GM21515 (cell line): Measurements from ENCODE around the gene ACP6.

Source experiments
- ATAC-seq: cut with Tn5 transposase; IDR thresholded peaks from one replicate; pipeline ENCODE4 v1.9.1; 2021; ENCODE audit not compliant: unreplicated experiment

Gene ACP6

DNA sequence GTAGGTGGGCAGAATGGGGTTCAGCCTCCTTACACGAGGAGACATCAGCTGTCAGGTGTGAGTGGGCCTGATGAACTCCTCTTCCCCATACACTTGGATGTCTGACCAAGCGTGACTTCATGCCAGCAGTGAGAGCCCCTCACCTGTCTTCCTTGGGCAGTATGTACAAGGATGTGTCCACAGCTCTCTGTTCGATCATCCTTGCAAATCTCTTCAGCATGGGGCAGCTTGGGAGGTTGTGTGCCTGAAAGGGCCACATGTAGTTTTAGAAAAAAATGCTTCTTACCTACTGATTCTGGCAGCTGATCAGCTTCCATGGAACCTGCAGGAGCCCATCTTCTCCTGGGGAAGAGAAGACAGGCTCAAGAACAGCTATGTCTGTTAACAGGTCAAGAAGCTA, 18.0 kb downstream of the ACP6 start:
- ATAC-seq = no peak

DNA sequence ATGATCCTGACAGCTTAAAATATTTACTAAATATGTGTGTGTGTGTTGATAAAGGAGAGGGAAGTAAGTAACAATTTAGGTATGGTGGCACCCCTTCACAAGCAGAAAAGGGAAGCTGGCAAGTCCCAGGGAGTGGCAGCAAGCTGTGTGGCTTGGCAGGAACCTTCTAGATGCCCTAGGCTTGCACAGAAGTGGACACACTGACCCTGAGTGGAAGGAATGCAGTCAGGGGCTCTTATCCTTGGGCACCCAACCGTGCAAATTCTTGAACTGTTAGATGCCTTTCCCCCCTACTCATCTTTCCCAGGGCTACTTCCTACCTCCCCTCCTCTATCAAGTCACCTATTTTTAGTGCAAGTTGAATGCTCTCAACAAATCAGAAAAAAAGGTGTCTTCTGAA, 18.9 kb downstream of the ACP6 start:
- ATAC-seq = no peak

DNA sequence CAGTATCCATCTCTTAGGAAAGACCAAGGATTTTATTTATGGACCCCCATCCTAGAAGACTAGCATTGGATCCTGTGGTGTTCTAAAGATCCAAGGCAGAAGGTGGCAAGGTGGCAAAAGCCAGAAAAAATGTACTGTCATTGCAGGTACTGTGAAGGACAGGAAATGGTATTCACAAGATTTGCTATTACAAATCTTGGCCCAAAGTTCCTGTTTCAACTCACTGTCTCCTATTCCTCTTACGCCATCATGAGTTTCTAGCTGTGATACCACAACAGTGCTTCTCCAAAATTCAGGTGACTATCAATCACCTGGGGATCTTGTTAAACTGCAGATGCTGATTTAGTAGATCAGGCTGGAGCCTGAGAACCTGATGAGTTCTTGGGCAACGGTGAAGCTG, 21.4 kb downstream of the ACP6 start:
- ATAC-seq = no peak

DNA sequence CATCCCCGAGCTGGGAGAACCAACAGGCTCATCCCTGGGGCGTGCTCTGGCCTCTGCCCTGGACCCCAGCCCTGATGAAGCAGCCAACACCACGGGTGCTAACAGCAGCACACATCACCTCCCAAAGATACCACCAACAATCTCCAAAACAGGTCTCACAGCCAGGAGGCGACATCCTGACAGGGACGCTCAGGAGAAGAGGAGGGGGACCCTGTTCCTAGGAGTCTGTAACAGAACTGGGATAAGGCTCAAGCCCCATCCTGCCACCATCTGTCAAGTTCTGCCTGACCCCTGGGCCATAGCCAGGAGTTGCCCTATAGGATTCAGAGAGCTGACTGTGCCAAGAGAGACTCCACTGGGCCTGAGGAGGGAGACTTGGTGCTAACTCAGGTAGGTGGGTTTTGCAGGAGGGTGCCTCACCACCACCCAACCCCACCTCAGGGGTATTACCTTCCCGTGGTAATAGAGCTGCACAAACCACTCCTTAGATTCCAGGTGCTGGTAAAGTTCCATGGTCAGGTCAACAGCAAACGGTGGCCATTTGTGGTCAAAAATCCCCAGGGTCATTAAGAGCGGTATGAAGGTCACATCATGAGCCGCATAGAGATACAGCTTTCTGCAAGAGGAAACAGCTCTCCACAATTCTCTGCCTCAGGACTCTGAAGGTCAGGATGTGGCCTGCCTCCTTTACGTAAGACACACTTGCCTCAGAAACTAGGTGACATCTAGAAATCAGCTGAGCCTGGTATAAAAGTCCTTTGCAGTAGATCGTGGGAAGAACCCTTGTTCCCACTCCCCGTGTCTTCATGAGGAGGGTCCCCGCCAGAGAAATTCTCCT, 22.3 kb downstream of the ACP6 start:
- ATAC-seq = no peak

DNA sequence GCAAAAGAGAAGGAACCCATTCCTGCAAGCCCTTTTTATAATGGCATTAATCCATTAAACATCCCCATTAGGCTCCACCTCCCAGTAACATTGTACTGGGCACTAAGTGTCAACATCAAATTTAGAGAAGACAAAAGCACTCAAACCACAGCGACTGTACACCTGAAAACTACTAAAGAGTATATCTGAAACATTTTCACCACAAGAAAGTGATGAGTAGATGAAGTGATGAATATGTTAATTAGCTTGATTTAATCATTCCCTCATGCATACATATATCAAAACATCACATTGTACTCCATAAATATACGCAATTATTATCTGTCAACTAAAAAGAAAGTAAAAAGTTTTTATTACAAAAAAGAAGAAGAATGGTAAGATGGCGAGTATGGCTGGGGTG, 26.4 kb downstream of the ACP6 start:
- no peak for ATAC-seq

DNA sequence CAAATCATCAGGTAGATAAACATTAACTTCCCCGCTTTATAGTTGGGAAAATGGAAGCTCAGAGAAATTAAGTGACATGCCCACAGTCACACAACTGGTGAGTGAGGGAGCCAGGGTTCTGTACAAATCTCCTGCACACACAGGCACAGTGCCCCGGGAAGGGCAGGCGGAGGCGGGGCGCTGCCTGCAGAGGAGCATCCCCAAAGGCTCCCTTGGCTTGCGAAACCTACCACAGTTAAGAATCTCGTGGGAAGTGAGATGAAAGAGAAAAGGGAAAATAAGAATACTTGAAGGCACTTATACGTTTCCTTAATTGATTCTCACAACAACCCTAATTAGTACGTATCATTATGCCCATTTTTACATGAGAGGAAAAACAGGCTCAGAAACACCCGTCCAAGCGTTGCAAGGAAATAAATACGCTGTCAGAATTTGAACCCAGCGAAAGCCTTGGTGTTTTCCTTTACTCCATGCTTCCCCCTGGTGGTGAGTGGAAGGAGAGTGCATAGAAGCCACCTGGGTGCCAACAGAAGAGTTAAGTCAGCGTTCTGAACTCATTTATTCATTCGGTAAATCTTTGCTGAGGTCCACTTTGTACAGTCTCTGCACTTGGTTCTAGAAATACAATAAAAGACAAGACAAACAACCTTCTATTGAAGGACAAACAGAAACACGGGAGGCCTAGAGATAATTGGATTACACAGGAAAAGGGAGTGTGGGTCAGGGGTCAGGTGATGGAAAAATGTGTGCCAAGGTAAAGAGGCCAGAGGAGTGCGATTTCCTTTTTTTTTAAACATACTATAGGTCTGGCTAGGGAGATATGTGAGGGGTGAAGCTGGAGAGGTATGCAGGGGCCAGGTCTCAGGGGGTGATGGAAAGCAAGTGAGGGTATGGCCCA, 28.4 kb downstream of the ACP6 start:
- ATAC-seq = no peak

DNA sequence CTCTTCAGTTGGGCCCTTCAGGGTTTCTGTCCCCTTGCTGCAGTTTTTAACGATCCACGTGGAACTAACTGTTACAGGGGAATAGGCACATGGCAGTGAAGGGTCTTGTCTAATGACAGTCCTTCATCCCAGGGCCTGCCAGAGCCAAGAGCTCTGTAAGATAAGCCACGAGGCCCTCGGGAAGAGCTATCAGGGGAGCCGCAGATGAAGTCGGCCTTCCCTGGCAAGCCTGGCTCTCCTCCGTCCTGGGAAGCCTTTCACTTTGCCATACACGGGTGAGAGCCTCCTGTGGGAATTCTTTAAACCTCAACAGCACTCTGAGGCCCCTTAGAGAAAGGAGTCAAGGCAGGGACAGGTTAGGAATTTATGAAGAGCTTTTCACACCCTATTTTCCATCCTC, 29.0 kb downstream of the ACP6 start:
- ATAC-seq = no peak

DNA sequence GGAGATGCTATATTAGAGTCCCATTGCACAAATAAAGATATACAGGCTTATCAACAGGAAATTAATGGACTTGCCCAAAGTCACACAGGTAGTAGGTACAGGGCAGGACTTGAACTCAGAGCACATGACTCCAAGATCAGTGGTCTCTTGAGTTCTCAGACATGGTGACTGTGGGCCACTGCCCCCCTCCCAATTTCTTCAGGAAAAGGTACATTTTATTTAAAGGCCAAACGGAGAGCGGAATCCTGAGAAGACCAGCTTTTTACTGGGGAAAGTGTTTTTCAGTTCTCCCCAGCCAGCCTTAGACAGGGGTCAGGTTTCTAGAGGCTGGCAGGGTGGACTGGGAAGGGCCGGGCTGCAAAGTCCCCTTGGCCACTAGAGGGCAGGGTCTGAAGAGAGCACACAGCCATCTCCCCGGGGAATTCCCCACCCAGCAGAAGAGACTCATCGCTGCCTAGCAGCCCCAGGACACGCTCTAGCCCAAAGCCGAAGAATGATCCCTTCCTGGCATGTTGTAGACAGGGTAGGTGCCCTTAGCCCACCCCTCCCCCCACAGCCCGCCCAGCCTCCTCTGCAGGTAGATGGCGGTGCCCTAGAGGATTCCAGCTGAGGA, 29.7 kb downstream of the ACP6 start:
- peak; percentile 92 for ATAC-seq

DNA sequence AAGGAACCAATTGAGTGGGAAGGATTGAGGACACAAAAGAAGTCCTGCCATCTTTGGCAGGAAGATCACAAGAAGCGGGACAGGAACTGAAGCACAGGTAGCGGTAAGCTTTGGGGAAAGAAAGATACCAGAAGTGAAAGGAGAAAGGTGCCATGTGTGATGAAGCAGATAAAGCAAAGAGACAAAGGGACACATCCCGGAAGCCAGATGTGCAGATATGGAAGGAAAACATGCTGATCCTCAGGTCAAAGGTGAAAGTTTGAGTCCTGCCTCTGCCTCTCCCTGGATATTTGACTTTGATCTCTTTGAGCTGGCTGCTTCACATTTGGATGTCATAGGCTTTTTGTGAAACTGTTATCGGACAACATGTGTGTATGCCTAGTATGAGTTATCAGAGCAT, 34.0 kb downstream of the ACP6 start:
- no peak for ATAC-seq

DNA sequence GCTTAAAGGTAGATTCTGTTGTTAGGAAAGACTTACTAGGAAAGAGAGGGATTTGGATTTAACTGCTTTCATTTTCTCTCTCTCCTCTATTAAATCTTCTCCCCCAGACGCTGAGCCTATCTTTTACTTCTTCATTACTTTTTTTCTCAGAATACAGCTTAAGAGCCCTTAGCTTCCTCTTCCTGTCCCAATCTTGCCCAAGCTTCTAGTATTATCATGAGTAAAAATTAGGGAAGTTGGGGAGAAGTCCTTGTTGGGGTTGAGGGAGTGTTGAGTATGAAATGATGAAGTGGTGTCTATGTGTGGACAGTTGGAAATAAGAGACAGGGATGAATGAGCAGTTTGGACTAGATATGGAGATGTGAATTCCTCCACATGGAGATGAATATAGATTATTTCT, 35.0 kb downstream of the ACP6 start:
- no peak for ATAC-seq

DNA sequence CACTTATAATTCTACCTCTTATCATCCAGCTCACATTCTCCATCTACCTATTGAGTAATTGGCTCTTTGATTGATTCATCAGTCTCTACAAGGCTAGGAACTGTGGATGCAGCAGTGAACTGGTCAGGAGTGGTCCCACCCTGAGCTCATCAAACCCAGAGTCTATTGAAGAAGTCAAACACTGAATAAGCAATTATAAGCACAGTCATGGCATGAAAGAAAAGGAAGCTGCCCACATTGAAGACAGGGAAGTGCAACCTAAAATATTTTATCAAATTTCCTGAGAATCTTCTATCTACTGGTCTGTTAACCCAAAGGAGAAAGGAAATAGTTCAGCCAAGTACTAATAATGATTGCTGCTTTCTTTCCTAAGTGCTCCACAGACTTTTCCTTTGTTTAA, 35.7 kb downstream of the ACP6 start:
- no peak for ATAC-seq

DNA sequence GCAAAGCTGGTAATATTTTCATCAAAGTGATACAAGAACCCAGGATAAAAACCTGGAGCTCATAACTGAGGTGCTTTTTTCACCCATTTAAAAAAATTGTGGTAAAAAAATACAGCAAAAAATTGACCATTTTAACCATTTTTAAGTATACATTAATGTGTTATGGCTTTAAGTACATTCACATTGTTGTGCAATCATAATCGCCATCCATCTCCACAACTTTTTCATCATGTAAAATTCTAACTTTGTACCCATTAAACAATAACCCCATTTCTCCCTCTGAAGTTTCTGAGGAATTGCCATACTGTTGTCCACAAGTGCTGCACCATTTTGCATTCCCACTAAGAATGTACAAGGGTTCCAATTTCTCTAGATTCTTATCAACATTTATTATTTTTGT, 36.6 kb downstream of the ACP6 start:
- no peak for ATAC-seq

DNA sequence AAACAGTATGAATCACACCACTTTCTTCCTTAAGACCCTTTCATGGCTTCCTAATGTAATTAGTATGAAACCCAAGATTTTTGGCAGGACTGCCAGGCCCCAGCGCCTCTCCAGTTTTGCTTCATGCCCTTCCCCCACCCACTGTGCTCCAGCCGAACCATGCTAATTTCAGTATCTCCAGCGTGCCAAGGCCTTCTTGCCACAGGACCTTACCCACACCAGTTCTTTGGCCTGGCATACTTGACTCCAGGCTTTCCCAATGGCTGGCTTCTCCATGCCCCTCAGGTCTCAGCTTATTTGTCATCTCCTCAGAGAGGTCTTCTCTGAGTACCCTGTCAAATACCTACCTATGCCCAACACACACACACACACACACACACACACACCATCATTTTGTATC, 38.5 kb downstream of the ACP6 start:
- no peak for ATAC-seq

DNA sequence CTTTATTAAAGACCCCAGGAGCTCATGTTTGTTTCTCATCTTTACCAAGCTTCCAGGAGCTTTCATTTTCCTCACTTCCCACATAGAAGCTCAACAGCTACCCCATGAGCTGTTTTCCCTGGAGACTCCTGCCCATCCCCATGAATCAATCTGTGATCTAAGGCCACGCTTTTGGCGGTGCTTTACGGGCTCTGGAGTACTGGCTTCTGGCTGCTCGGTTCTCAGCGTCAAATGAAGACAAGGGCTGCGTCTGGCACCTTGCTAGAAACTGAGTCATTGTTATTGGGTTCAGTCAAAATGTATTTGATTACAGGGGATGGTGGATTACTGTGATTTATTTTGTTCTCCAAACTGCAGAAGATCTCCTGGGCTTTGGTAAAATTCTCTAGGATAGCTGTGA, 39.9 kb downstream of the ACP6 start:
- no peak for ATAC-seq

DNA sequence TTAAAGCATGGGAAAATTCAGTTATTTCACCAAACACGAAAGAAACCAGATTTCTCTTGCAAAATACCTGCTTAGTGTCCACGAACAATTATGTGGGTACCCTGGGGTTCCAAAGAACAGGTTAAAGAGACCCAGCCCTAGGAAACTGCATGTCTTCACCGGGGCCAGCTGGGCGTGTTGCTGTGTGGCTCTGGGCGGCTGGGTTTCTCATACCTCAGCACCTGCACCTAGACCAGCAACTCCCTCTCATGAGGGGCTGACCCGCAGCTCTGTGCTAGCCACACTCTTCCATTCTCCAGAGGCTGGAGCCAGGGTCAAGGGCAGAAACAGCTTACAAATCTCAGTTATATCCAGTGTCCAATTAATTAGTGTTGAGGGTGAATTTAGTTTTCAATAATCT, 40.3 kb downstream of the ACP6 start:
- no peak for ATAC-seq

DNA sequence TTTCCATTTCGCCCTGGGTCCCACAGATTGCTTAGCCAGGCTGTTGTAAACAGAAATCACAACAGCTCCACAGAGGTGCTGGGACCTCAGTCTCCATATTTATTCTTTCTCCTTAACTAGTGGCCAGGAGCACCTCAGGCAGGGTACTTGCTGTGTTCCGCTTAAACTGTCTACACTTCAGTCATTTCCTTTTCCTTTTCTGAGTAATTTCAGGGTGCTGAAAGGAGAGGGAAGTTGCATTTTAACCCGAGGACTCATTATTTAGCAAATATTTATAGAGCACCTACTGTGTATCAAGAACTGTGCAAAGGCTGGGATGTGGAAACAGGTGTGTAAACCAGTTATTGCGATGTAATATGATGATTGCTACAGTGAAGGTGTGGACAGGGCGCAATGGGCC, 41.9 kb downstream of the ACP6 start:
- ATAC-seq = no peak

DNA sequence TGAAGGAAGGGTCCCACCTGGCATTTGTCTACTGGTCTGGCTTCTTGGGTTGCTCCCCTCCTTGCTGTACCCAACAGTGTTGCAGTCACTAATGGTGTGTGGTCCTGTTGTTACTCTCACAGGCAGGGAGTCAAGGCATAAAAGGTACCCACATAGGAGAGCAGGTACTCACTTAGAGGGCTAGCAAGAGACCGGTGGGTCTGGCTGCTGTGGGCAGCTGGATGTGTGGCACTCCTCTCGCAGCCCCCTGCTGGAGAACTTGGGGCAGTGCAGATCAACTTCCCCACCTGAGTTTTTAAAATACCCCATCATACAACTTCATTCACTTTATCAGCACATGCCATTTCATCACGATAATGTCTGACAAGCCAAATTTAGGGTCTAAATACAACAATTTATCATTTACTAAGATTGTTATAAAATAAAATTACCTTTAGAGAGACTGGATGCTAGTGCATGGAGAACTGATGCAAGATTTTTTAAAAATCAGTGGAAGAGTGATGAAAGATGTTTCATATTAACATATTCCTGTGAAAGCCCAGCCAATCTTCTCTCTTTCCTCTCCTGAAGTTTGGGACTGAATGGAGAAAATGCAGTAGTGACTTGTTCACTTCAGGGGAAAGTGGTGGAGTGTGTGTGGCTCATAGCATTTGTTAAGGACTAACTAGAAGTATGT, 42.8 kb downstream of the ACP6 start:
- ATAC-seq = peak; percentile 73

DNA sequence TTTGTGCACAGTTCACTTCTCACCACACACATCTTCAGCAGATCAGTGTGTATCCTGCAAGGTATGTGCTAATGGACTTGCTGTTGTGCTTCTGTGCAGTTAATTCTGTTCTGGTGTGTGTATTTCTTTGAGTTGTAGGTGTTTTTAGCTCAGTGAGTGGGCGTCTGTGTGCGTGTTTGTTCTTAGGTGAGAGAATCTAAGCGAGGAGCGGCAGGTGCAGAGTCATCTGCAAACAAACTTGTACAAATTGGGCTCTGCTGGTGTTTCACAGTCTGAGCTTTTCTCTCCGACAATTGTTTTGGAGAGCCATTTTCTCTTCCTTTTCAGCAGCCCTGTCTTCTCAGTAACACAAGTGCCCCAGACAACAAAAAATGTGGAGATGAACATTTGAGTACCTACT, 43.6 kb downstream of the ACP6 start:
- no peak for ATAC-seq

DNA sequence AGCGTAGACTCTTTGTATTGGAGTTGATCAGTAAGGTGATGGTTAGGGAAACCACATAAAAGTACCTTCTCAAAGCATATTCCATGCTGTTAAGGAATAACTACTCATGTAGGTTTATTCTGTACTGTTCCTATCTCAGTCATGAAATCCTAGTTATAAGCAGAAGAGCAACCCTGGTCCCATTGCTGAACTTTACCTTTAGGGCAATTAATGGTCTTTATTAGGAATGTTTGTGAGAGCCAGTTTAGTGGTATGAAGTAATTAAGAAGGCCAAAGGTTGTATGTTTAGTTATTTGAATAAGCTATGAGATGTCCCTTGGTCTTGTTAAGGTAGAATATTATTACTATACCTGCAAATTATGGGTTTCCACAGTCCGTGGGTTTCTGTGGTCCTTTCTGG, 44.0 kb downstream of the ACP6 start:
- ATAC-seq = no peak

DNA sequence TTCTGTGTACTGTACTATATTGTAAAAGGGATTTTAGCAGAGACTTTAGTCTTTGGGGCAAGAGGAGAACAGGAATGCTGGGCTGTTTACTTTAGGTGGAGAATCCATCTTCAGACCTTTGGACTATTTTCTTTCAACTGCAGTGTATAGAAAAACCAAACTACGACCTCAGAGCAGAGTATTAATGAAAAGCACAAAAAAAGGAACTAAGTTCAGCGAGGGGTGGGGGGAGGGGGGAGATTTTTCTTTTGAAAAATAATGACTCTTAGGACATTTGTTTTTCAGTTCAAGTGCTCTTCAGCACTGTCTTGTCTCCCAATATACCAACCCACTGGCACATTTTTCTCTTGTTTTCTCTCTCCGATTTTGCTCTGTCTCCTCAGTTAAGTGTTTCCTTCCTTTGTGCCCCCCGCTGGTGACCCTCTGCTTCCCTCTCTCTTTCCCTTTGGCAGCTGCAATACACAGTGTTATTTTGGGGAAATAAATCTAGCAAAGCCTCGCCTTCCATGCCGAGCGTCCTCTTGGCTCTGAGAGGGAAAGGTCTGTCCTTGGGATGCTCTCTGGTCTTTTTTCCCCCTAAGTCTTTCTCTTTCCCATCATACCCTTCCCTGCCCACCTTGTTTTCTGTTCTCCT, 44.8 kb downstream of the ACP6 start:
- no peak for ATAC-seq

DNA sequence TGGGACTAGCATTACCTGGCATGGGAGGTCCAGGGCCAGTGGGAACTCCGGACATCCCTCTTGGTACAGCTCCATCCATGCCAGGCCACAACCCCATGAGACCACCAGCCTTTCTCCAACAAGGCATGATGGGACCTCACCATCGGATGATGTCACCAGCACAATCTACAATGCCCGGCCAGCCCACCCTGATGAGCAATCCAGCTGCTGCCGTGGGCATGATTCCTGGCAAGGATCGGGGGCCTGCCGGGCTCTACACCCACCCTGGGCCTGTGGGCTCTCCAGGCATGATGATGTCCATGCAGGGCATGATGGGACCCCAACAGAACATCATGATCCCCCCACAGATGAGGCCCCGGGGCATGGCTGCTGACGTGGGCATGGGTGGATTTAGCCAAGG, 45.8 kb downstream of the ACP6 start:
- ATAC-seq = no peak
